Measurements from ENCODE around the gene SKOR2.
"Not testable (repeated sequence)": the region's sequence is repeated elsewhere in the genome, so short reads cannot be mapped to it uniquely, and the experiment has no call there.

DNA sequence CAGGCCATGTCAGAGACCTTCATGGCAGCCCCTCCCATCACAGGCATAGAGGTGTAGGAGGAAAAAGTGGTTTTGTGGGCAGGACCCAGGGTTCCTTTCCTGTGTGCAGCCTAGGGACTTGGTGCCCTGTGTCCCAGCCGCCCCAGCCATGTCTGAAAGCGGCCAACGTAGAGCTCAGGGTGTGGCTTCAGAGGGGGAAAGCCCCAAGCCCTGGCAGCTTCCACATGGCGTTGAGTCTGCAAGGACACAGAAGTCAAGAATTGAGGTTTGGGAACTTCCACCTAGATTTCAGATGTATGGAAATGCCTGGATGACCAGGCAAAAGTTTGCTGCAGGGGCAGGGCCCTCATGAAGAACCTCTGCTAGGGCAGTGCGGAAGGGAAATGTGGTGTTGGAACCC is 69.3 kb downstream of the SKOR2 start:
- TF ChIP-seq, protein P1, sequence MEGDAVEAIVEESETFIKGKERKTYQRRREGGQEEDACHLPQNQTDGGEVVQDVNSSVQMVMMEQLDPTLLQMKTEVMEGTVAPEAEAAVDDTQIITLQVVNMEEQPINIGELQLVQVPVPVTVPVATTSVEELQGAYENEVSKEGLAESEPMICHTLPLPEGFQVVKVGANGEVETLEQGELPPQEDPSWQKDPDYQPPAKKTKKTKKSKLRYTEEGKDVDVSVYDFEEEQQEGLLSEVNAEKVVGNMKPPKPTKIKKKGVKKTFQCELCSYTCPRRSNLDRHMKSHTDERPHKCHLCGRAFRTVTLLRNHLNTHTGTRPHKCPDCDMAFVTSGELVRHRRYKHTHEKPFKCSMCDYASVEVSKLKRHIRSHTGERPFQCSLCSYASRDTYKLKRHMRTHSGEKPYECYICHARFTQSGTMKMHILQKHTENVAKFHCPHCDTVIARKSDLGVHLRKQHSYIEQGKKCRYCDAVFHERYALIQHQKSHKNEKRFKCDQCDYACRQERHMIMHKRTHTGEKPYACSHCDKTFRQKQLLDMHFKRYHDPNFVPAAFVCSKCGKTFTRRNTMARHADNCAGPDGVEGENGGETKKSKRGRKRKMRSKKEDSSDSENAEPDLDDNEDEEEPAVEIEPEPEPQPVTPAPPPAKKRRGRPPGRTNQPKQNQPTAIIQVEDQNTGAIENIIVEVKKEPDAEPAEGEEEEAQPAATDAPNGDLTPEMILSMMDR (IDR thresholded peaks at IDR 0.05), result not testable (repeated sequence)
- not testable (repeated sequence) for TF ChIP-seq POLR2A, POLR2AphosphoS5 (IDR thresholded peaks at IDR 0.05)
